Testis (tissue), 3 donors: Measurements from ENCODE around the gene ZNF862. TPM values are rescaled to one million over a fixed set of nuclear protein-coding genes. Genes with fewer than 3 reads are reported as not detected.

Experiments used
- DNase-seq: peaks from one replicate; pipeline ENCODE4 v3.0.0-alpha.2; 2019
- H3K27ac ChIP-seq, 2 donors: fragments of 200-600 bp; sonication (generic); one replicate each; pipeline ENCODE4 v1.5.1; 2019
- H3K27me3 ChIP-seq: fragments of 200-600 bp; sonication (generic); one replicate; pipeline ENCODE4 v1.5.1; 2019
- H3K36me3 ChIP-seq: fragments of 200-600 bp; sonication (generic); one replicate; pipeline ENCODE4 v1.5.1; 2017; ENCODE audit warnings: low read depth; ENCODE audit errors: missing control alignments
- H3K4me1 ChIP-seq: fragments of 200-600 bp; sonication (generic); one replicate; pipeline ENCODE4 v1.5.1; 2019
- H3K4me3 ChIP-seq, 2 donors: fragments of 200-600 bp; sonication (generic); one replicate each; pipeline ENCODE4 v1.5.1; 2017 to 2019
- H3K9me3 ChIP-seq: fragments of 200-600 bp; sonication (generic); one replicate; pipeline ENCODE4 v1.5.1; 2017
- POLR2A ChIP-seq: fragments of 450-650 bp; IDR thresholded peaks from one replicate; pipeline ENCODE4 v1.6.1; 2017; ENCODE audit warnings: antibody characterized with exemption, mild to moderate bottlenecking, moderate library complexity
- WGBS, 2 donors: methylation state at CpG; one replicate each; pipeline ENCODE4 v1.1.5; 2018; 5-methylcytosine and 5-hydroxymethylcytosine counted together
- intact Hi-C: fragments of 100-400 bp; cut with DNase I; formaldehyde crosslinking; loops from one replicate; pipeline ENCODE4 v1.15.1; 2023; ENCODE audit warnings: low total_unique reads
- polyA plus RNA-seq: library from polyadenylated mRNA; stranded (reverse); fragments of 350-450 nt; fragmentation: Illumina TruSeq; extraction: RNeasy Lipid Tissue Mini Kit (QIAGEN cat#74804); gene quantifications from one replicate; pipeline ENCODE4 v1.2.3, GENCODE V29; 2014; ENCODE audit warnings: low read depth, low replicate concordance; ENCODE audit not compliant: insufficient read depth
- total RNA-seq, 2 donors: library from RNA; depleted of rRNA; stranded (reverse); fragments of >200 nt; gene quantifications; one replicate each; pipeline ENCODE4 v1.2.3, GENCODE V29; 2016
- TF ChIP-seq, protein P1 (sequence below), 3 experiments: fragments of 450-650 bp in 2 of 3; fragments of 200-600 bp in 1 of 3; sonication (generic) in 1 of 3; IDR thresholded peaks; one replicate each; pipeline ENCODE4 v1.5.1; 2016 to 2019; ENCODE audit warnings: antibody characterized with exemption in 3 of 3, mild to moderate bottlenecking in 2 of 3, moderate library complexity in 1 of 3

Gene ZNF862
- total and polyA plus RNA-seq, 3 donors from 2014 or later, result 12.8 to 24.5 (median 21.6) TPM

GRCh38 chr7:149822353-149822943, 15.7 kb upstream of the ZNF862 start:
- no peak overlapping the region for H3K4me3 ChIP-seq
- H3K27ac ChIP-seq, result no peak overlapping the region
- intact Hi-C loops, result no loop called here
- no peaks in the 10 kb centered on the region for H3K4me1 ChIP-seq
- no peaks in the 10 kb centered on the region for H3K36me3 ChIP-seq
- WGBS, 2 donors, result 64 to 79% methylated on average over 21 to 22 of the region's 22 CpGs
- DNase-seq, result no peak
- no peaks in the 10 kb centered on the region for H3K27me3 ChIP-seq
- no peaks in the 10 kb centered on the region for H3K9me3 ChIP-seq
- no peak for TF ChIP-seq POLR2A
- TF ChIP-seq, protein P1, sequence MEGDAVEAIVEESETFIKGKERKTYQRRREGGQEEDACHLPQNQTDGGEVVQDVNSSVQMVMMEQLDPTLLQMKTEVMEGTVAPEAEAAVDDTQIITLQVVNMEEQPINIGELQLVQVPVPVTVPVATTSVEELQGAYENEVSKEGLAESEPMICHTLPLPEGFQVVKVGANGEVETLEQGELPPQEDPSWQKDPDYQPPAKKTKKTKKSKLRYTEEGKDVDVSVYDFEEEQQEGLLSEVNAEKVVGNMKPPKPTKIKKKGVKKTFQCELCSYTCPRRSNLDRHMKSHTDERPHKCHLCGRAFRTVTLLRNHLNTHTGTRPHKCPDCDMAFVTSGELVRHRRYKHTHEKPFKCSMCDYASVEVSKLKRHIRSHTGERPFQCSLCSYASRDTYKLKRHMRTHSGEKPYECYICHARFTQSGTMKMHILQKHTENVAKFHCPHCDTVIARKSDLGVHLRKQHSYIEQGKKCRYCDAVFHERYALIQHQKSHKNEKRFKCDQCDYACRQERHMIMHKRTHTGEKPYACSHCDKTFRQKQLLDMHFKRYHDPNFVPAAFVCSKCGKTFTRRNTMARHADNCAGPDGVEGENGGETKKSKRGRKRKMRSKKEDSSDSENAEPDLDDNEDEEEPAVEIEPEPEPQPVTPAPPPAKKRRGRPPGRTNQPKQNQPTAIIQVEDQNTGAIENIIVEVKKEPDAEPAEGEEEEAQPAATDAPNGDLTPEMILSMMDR (IDR thresholded peaks at IDR 0.05), result no peak

DNA sequence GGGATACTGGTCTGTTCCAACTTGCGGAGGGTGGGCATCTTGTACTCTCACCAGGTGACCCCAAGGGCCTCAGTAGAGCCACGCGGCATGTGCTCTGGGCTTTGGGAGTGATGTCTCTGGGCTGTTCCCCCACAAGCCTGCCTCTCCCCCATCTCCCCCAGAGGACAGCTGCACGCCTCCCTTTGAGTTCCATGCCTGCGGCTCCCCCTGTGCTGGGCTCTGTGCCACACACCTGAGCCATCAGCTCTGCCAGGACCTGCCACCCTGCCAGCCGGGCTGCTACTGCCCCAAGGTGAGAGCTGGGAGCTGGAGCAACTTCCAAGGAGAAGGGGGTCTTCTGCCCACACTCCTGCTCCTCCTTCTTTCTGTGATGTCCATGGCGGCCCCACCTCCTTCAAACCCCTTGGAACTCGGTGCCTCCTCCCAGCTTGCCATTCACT, 15.0 kb upstream of the ZNF862 start:
- no peak overlapping the region for H3K4me3 ChIP-seq
- H3K9me3 ChIP-seq, result no peaks in the 10 kb centered on the region
- no peak for DNase-seq
- no peaks in the 10 kb centered on the region for H3K36me3 ChIP-seq
- H3K27ac ChIP-seq, result no peak overlapping the region
- H3K4me1 ChIP-seq, result no peaks in the 10 kb centered on the region
- H3K27me3 ChIP-seq, result no peaks in the 10 kb centered on the region
- whole genome bisulfite sequencing, 2 donors, result 96 to 97% methylated on average over 5 to 8 of the region's 8 CpGs
- TF ChIP-seq, protein P1 (IDR thresholded peaks at IDR 0.05), result no peak
- TF ChIP-seq POLR2A, result no peak
- intact Hi-C loops, result no loop called here

DNA sequence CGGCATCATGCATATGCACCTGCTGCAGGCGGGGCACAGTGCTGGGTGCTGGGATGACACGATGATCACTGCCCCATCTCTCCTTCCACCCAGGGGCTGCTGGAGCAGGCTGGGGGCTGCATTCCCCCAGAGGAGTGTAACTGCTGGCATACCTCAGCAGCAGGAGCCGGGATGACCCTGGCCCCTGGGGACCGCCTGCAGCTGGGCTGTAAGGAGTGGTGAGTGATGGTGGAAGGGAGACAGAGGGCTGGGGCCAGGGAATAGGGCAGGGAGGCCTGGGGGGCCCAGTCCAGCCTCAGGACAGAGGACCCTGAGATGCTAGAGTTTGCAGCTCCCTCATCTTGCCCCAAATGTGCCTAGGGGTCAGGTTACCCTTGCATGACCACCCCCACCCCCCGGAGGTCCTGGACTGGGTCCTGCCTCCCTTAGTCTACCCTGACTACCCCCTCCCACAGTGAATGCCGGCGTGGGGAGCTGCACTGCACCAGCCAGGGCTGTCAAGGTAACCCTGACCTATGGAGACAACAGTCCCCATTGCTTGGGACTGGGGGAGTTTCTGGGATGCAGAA, 14.5 kb upstream of the ZNF862 start:
- H3K4me3 ChIP-seq, result no peak overlapping the region
- TF ChIP-seq, protein P1 (IDR thresholded peaks at IDR 0.05), result no peak
- no peak for TF ChIP-seq POLR2A
- no peaks in the 10 kb centered on the region for H3K27me3 ChIP-seq
- H3K4me1 ChIP-seq, result no peaks in the 10 kb centered on the region
- no peaks in the 10 kb centered on the region for H3K36me3 ChIP-seq
- DNase-seq, result no peak
- H3K27ac ChIP-seq, result no peak overlapping the region
- 97% methylated on average over 8 of the region's 8 CpGs; no CpG with 5 or more reads in 1 of the 2 donors for WGBS, 2 donors
- H3K9me3 ChIP-seq, result no peaks in the 10 kb centered on the region
- intact Hi-C loops, result no loop called here

GRCh38 chr7:149824301-149824741, 13.9 kb upstream of the ZNF862 start:
- no peak for DNase-seq
- TF ChIP-seq, protein P1 (IDR thresholded peaks at IDR 0.05), result no peak
- TF ChIP-seq POLR2A, result no peak
- no peaks in the 10 kb centered on the region for H3K36me3 ChIP-seq
- no peaks in the 10 kb centered on the region for H3K9me3 ChIP-seq
- intact Hi-C loops, result no loop called here
- no peaks in the 10 kb centered on the region for H3K27me3 ChIP-seq
- 91 to 92% methylated on average over 8 to 13 of the region's 13 CpGs for WGBS, 2 donors
- H3K4me3 ChIP-seq, result no peak overlapping the region
- no peak overlapping the region for H3K27ac ChIP-seq
- no peaks in the 10 kb centered on the region for H3K4me1 ChIP-seq
